H1 (cell line): ENCODE data around the gene HSPA12A. TPM values are rescaled to one million over a fixed set of nuclear protein-coding genes. Genes with fewer than 3 reads are reported as not detected.

Experiments
- CTCF ChIA-PET: fragments of 300-600 bp; sonication (Branson Sonifier 250); formaldehyde crosslinking; loops from one replicate; lab custom pipeline; 2021; ENCODE audit not compliant: partially characterized antibody; lab: Charles Lee
- POLR2A ChIA-PET: fragments of 300-600 bp; sonication (Branson Sonifier 250); formaldehyde crosslinking; loops from one replicate; lab custom pipeline; 2021; ENCODE audit warnings: inconsistent platforms; ENCODE audit not compliant: partially characterized antibody; lab: Charles Lee
- DNase-seq, 2 experiments: peaks; one replicate each; pipeline versions ENCODE4 v3.0.0 to v3.0.0-alpha.2; 2010 to 2022; ENCODE audit warnings: low spot score in 2 of 2, low read depth in 1 of 2, mixed read lengths in 1 of 2
- FAIRE-seq: peaks from 2 replicates; lab custom pipeline; 2011; peaks lifted over from hg19 to GRCh38; lab: Jason Lieb, UNC
- H2AFZ ChIP-seq: 2 replicates; pipeline ENCODE4 v1.8.1; 2012; ENCODE audit warnings: low read length, inconsistent platforms
- H2AK5ac ChIP-seq: 2 replicates; pipeline ENCODE4 v1.6.1; 2013; ENCODE audit warnings: low read depth, low read length
- H2BK120ac ChIP-seq: replicated peaks from 2 replicates; pipeline ENCODE3; 2013; ENCODE audit warnings: low read depth, low read length, inconsistent platforms
- H2BK12ac ChIP-seq: 2 replicates; pipeline ENCODE4 v1.6.1; 2013; ENCODE audit warnings: low read depth, low read length
- H2BK15ac ChIP-seq: 2 replicates; pipeline ENCODE4 v1.6.1; 2013; ENCODE audit warnings: low read length
- H2BK20ac ChIP-seq: 2 replicates; pipeline ENCODE4 v1.6.1; 2013; ENCODE audit warnings: low read length
- H2BK5ac ChIP-seq: 2 replicates; pipeline ENCODE4 v1.6.1; 2013; ENCODE audit warnings: low read depth, low read length
- H3K14ac ChIP-seq: 2 replicates; pipeline ENCODE4 v1.6.1; 2013; ENCODE audit warnings: inconsistent platforms; ENCODE audit not compliant: insufficient read length
- H3K18ac ChIP-seq: 2 replicates; pipeline ENCODE4 v1.6.1; 2013; ENCODE audit warnings: low read length; ENCODE audit errors: extremely low read depth
- H3K23ac ChIP-seq: 2 replicates; pipeline ENCODE4 v1.6.1; 2013; ENCODE audit warnings: inconsistent platforms; ENCODE audit not compliant: insufficient read length
- H3K23me2 ChIP-seq: 2 replicates; pipeline ENCODE4 v1.6.1; 2013; ENCODE audit warnings: low read depth, low read length
- H3K27ac ChIP-seq: 2 replicates; pipeline ENCODE4 v1.6.1; 2011; ENCODE audit warnings: low read depth, low read length, inconsistent platforms
- H3K27me3 ChIP-seq, 4 experiments: replicated peaks in 1 of 4; 1 replicate in 1 of 4; 2 replicates in 3 of 4; pipeline versions ENCODE4 v1.6.1 to v1.8.1; 2011 to 2013; ENCODE audit warnings: low read length in 3 of 4, mild to moderate bottlenecking in 3 of 4, inconsistent platforms in 2 of 4, mixed read lengths in 2 of 4, moderate library complexity in 1 of 4; ENCODE audit not compliant: control insufficient read depth in 3 of 4, insufficient read depth in 3 of 4; ENCODE audit errors: extremely low read depth in 1 of 4
- H3K36me3 ChIP-seq, 4 experiments: 2 replicates each; pipeline versions ENCODE4 v1.6.1 to v1.8.1; 2011 to 2013; ENCODE audit warnings: mild to moderate bottlenecking in 4 of 4, low read length in 3 of 4, moderate library complexity in 2 of 4, control low read depth in 1 of 4, inconsistent platforms in 1 of 4; ENCODE audit not compliant: insufficient read depth in 4 of 4, control insufficient read depth in 2 of 4
- H3K4ac ChIP-seq: replicated peaks from 2 replicates; pipeline ENCODE3; 2013; ENCODE audit warnings: low read length, low read depth, mixed read lengths, inconsistent platforms; ENCODE audit not compliant: insufficient read length
- H3K4me1 ChIP-seq, 4 experiments: replicated peaks in 1 of 4; 1 replicate in 1 of 4; 2 replicates in 3 of 4; pipeline versions ENCODE4 v1.6.1 to v1.8.1; 2011 to 2013; ENCODE audit warnings: low read length in 3 of 4, inconsistent platforms in 2 of 4, mixed read lengths in 1 of 4; ENCODE audit not compliant: insufficient read depth in 4 of 4, control insufficient read depth in 3 of 4
- H3K4me2 ChIP-seq, 2 experiments: 2 replicates each; pipeline versions ENCODE4 v1.6.1 to v1.8.1; 2011 to 2013; ENCODE audit warnings: low read depth in 2 of 2, low read length in 2 of 2, control low read depth in 1 of 2, inconsistent platforms in 1 of 2, mild to moderate bottlenecking in 1 of 2; ENCODE audit not compliant: insufficient read depth in 1 of 2
- H3K4me3 ChIP-seq, 4 experiments: fragments of 200-600, 300-600 bp in 1 of 4; sonication (generic), shearing (Covaris generic), sonication (Bioruptor Twin) in 1 of 4; 2 replicates each; pipeline versions ENCODE4 v1.5.1 to v1.8.1; 2011 to 2016; ENCODE audit warnings: low read length in 4 of 4, low read depth in 3 of 4, control low read depth in 2 of 4, inconsistent platforms in 2 of 4, mild to moderate bottlenecking in 2 of 4, mixed read lengths in 1 of 4, moderate library complexity in 1 of 4; ENCODE audit not compliant: insufficient read depth in 2 of 4; ENCODE audit errors: extremely low read depth in 1 of 4
- H3K56ac ChIP-seq: replicated peaks from 2 replicates; pipeline ENCODE3; 2013; ENCODE audit warnings: low read depth, mild to moderate bottlenecking, mixed read lengths, low read length, inconsistent platforms; ENCODE audit not compliant: insufficient read length
- H3K79me1 ChIP-seq: 2 replicates; pipeline ENCODE4 v1.6.1; 2013; ENCODE audit warnings: low read depth, low read length, control low read depth
- H3K79me2 ChIP-seq, 2 experiments: 2 replicates each; pipeline versions ENCODE4 v1.6.1 to v1.8.1; 2012 to 2013; ENCODE audit warnings: low read length in 2 of 2, mild to moderate bottlenecking in 2 of 2, inconsistent platforms in 1 of 2; ENCODE audit not compliant: insufficient read depth in 2 of 2, control insufficient read depth in 1 of 2
- H3K9ac ChIP-seq, 4 experiments: replicated peaks in 1 of 4; 1 replicate in 1 of 4; 2 replicates in 3 of 4; pipeline versions ENCODE4 v1.6.1 to v1.8.1; 2011 to 2013; ENCODE audit warnings: low read depth in 3 of 4, low read length in 3 of 4, control low read depth in 2 of 4, mild to moderate bottlenecking in 2 of 4, moderate library complexity in 2 of 4, inconsistent platforms in 1 of 4; ENCODE audit errors: extremely low read depth in 1 of 4
- H3K9me3 ChIP-seq, 2 experiments: 2 replicates each; pipeline versions ENCODE4 v1.6.1 to v1.8.1; 2012 to 2013; ENCODE audit warnings: mild to moderate bottlenecking in 2 of 2, moderate library complexity in 2 of 2, control low read depth in 1 of 2, inconsistent platforms in 1 of 2, low read depth in 1 of 2, low read length in 1 of 2, mixed read lengths in 1 of 2; ENCODE audit not compliant: insufficient read depth in 2 of 2
- H4K20me1 ChIP-seq, 2 experiments: replicated peaks in 1 of 2; 2 replicates each; pipeline versions ENCODE3 to v1.8.1; 2011 to 2013; ENCODE audit warnings: inconsistent platforms in 2 of 2, low read length in 2 of 2, mild to moderate bottlenecking in 1 of 2; ENCODE audit not compliant: insufficient read depth in 2 of 2, control insufficient read depth in 1 of 2
- H4K5ac ChIP-seq: 2 replicates; pipeline ENCODE4 v1.6.1; 2013; ENCODE audit warnings: low read length, low read depth, mixed read lengths, inconsistent platforms; ENCODE audit not compliant: insufficient read length
- H4K8ac ChIP-seq: 2 replicates; pipeline ENCODE4 v1.8.0; 2013; ENCODE audit warnings: mild to moderate bottlenecking, moderate library complexity, low read length, inconsistent platforms; ENCODE audit not compliant: insufficient read depth; ENCODE audit errors: extremely low read depth
- H4K91ac ChIP-seq: replicated peaks from 2 replicates; pipeline ENCODE3; 2013; ENCODE audit warnings: low read length, mixed read lengths, inconsistent platforms; ENCODE audit not compliant: insufficient read length
- HDAC2 ChIP-seq, 2 experiments: fragments of 300-600 bp in 1 of 2; sonication (generic) in 1 of 2; IDR thresholded peaks; 2 replicates each; pipeline ENCODE4 v1.6.1; 2011 to 2012; ENCODE audit warnings: low read depth in 2 of 2, low read length in 2 of 2, mild to moderate bottlenecking in 2 of 2, moderate library complexity in 2 of 2, borderline replicate concordance in 1 of 2, inconsistent platforms in 1 of 2
- SP4 ChIP-seq: IDR thresholded peaks from 2 replicates; pipeline ENCODE4 v1.6.1; 2012; ENCODE audit warnings: low read length, inconsistent platforms
- WGBS, 2 experiments: shearing (Covaris generic) in 1 of 2; methylation state at CpG; one replicate each; pipeline versions ENCODE4 v1.1.6 to v1.1.7; 2013 to 2015; ENCODE audit warnings: low lambda C conversion rate in 2 of 2, mixed read lengths in 2 of 2, inconsistent platforms in 1 of 2, low coverage in 1 of 2, missing lambda C conversion rate in 1 of 2; ENCODE audit not compliant: insufficient replicate concordance in 2 of 2, insufficient coverage in 1 of 2, insufficient read length in 1 of 2; ENCODE audit errors: extremely low coverage in 1 of 2, missing lambda C conversion rate in 1 of 2; 5-methylcytosine and 5-hydroxymethylcytosine counted together
- polyA plus RNA-seq, 7 experiments: library from polyadenylated mRNA; depleted of rRNA in 3 of 7; stranded (reverse) in 5 of 7; unstranded in 2 of 7; fragments of >200 nt in 5 of 7; fragments of 200-250 nt in 2 of 7; gene quantifications; 1 replicate in 5 of 7; 2 replicates in 1 of 7; 4 replicates in 1 of 7; pipeline versions ENCODE4 v1.2.1 to v1.2.3, GENCODE V29; 2011 to 2013; ENCODE audit warnings: missing spikeins in 2 of 7, mixed read lengths in 2 of 7
- total RNA-seq: library from RNA; stranded (reverse); fragmentation: NEBNext Ultra II Directional; extraction: Animal tissue kit (Norgen Biotek cat#: 25700); gene quantifications from 2 replicates; pipeline ENCODE4 v1.2.1, GENCODE V29; 2021

Gene HSPA12A
- total and polyA plus RNA-seq, 2 of the 8 experiments (the other 6 are each of a cell fraction or from before 2014, with no cell fraction given): 3.1 to 6.9 TPM

DNA sequence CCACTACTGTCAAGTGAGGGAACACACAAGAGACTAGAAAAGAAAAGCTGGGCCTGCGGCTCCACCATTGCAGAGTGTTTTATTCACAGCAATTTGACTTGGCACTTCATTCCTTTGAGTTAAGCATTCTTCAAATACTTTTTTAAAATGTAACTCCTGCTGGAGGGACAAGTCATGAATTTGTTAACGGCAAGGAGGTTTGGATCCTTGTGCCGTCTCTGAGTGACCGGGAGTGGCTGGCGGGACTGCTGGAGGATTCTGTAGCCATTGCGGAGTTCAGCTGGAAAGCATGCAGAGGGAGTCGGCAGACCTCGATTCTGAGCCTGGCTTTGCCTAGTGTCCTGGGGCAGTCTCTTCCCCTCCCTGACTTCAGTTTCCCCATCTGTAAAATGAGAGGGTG, 9.8 kb downstream of the HSPA12A start:
- Histone ChIP-seq H3K23ac (no peak overlapping the region), H3K36me3 (no peaks in the 10 kb centered on the region), H2BK5ac (no peak overlapping the region), H4K5ac (no peak overlapping the region), H3K4me2 (no peak overlapping the region), H3K18ac (no peak overlapping the region), H3K79me1 (no peaks in the 10 kb centered on the region; the same call in 1 of the 2 replicates), H4K20me1 (no peaks in the 10 kb centered on the region), H2BK15ac (no peak overlapping the region), H4K8ac (no peak overlapping the region), H2AFZ (no peak overlapping the region), H2BK12ac (no peak overlapping the region), H4K91ac (no peak overlapping the region), H3K27me3 (no peaks in the 10 kb centered on the region), H3K14ac (no peak overlapping the region), H3K79me2 (no peaks in the 10 kb centered on the region), H2AK5ac (no peak overlapping the region), H3K23me2 (no peaks in the 10 kb centered on the region; the same call in 1 of the 2 replicates), H3K56ac (no peak overlapping the region), H3K4ac (no peak overlapping the region), H2BK20ac (no peak overlapping the region), H3K9ac (no peak overlapping the region), H3K9me3 (no peaks in the 10 kb centered on the region), H3K4me1 (no peaks in the 10 kb centered on the region), H3K4me3 (no peak overlapping the region), H3K27ac (no peak overlapping the region), H2BK120ac (no peak overlapping the region)
- WGBS, 2 experiments: 84% methylated on average over 8 of the region's 8 CpGs; no CpG with 5 or more reads in 1 of the 2 experiments
- no peak for FAIRE-seq
- ChIA-PET CTCF (interaction anchor here (0.8 to 1.4 kb wide), 4 partner anchors 12 to 65 kb away, joined by 3 to 5 read pairs (median 3); no protein-coding TSS in a partner anchor), POLR2A (no interaction called here)
- no peak for DNase-seq
- TF ChIP-seq SP4 (no peak), HDAC2 (IDR thresholded peaks at IDR 0.05; ENCODE audit: borderline replicate concordance in 1 of 2, low read depth in 2 of 2, low read length in 2 of 2) (no peak)
